Endodermal cell (in vitro differentiated cells): ENCODE results near the gene NCR3LG1. TPM values are rescaled to one million over a fixed set of nuclear protein-coding genes. Genes with fewer than 3 reads are reported as not detected.

Experiments used
- DNase-seq: peaks from one replicate; pipeline ENCODE4 v3.0.0-alpha.2; 2017
- H3K27ac ChIP-seq: 2 replicates; pipeline ENCODE4 v1.5.1; 2013; ENCODE audit warnings: mild to moderate bottlenecking, low read depth, low read length, moderate library complexity
- H3K27me3 ChIP-seq: 2 replicates; pipeline ENCODE4 v1.6.1; 2013; ENCODE audit warnings: mild to moderate bottlenecking, low read length, moderate library complexity; ENCODE audit not compliant: insufficient read depth, control insufficient read depth, poor library complexity, severe bottlenecking
- H3K36me3 ChIP-seq: 2 replicates; pipeline ENCODE4 v1.7.0; 2013; ENCODE audit warnings: mild to moderate bottlenecking, low read length, moderate library complexity; ENCODE audit not compliant: control insufficient read depth, insufficient read depth
- H3K4me1 ChIP-seq: one replicate; pipeline ENCODE4 v1.7.0; 2013; ENCODE audit warnings: low read length; ENCODE audit not compliant: control insufficient read depth, insufficient read depth
- H3K4me3 ChIP-seq: 2 replicates; pipeline ENCODE4 v1.5.1; 2013; ENCODE audit warnings: mild to moderate bottlenecking, low read length, moderate library complexity
- H3K9ac ChIP-seq: 2 replicates; pipeline ENCODE4 v1.6.1; 2013; ENCODE audit warnings: mild to moderate bottlenecking, low read length, moderate library complexity; ENCODE audit not compliant: poor library complexity, severe bottlenecking; ENCODE audit errors: extremely low read depth
- H3K9me3 ChIP-seq: 2 replicates; pipeline ENCODE4 v1.6.1; 2013; ENCODE audit warnings: mild to moderate bottlenecking, low read length, moderate library complexity; ENCODE audit not compliant: control insufficient read depth
- H3K27ac Mint-ChIP-seq: 2 replicates; pipeline ENCODE4 v1.8.0; 2020; ENCODE audit warnings: mixed read lengths
- H3K27me3 Mint-ChIP-seq: 2 replicates; pipeline ENCODE4 v1.8.0; 2021; ENCODE audit warnings: mild to moderate bottlenecking, mixed read lengths; ENCODE audit not compliant: insufficient read depth
- H3K36me3 Mint-ChIP-seq: 2 replicates; pipeline ENCODE4 v1.8.0; 2020; ENCODE audit warnings: low read depth, mixed read lengths
- H3K4me1 Mint-ChIP-seq: 2 replicates; pipeline ENCODE4 v1.8.0; 2020; ENCODE audit warnings: mixed read lengths
- H3K4me3 Mint-ChIP-seq: 2 replicates; pipeline ENCODE4 v1.8.0; 2020; ENCODE audit warnings: mild to moderate bottlenecking, moderate library complexity, mixed read lengths
- H3K9me3 Mint-ChIP-seq: 2 replicates; pipeline ENCODE4 v1.8.0; 2020; ENCODE audit warnings: mild to moderate bottlenecking, mixed read lengths
- CTCF ChIP-seq: fragments of 200-600 bp; sonication (generic); conservative IDR thresholded peaks from 2 replicates; pipeline ENCODE4 v1.5.0; 2021; ENCODE audit warnings: antibody characterized with exemption, mild to moderate bottlenecking
- WGBS, 2 experiments: methylation state at CpG; one replicate each; pipeline versions ENCODE4 v1.1.5 to v1.1.7; 2013; ENCODE audit warnings: missing lambda C conversion rate in 2 of 2, mixed read lengths in 1 of 2; ENCODE audit not compliant: insufficient coverage in 1 of 2, insufficient read length in 1 of 2; 5-methylcytosine and 5-hydroxymethylcytosine counted together
- total RNA-seq, 2 donors: library from RNA; stranded (reverse); fragmentation: NEBNext Ultra II Directional in 1 of 2; extraction: Animal tissue kit (Norgen Biotek cat#: 25700) in 1 of 2; gene quantifications; 2 replicates in 1 of 2; 3 replicates in 1 of 2; pipeline ENCODE4 v1.2.1, GENCODE V29; 2021

Gene NCR3LG1
- total RNA-seq, 2 donors from 2014 or later: 0.31 to 0.62 TPM

GRCh38 chr11:17406082-17406817 is 54.6 kb downstream of the NCR3LG1 start:
- H3K9me3 Mint-ChIP-seq: no peaks in the 10 kb centered on the region

GRCh38 chr11:17406818-17407149 is 55.2 kb downstream of the NCR3LG1 start:
- Mint-ChIP-seq H3K27me3 (peaks cover 13% of the 10 kb centered on the region), H3K4me1 (no peaks in the 10 kb centered on the region), H3K27ac (no peak overlapping the region), H3K9me3 (no peaks in the 10 kb centered on the region), H3K36me3 (no peaks in the 10 kb centered on the region), H3K4me3 (no peak overlapping the region)
- no peaks in the 10 kb centered on the region for H3K27me3 ChIP-seq
- DNase-seq: no peak
- 86 to 94% methylated on average over 12 to 13 of the region's 13 CpGs for WGBS, 2 experiments
- no peaks in the 10 kb centered on the region for H3K36me3 ChIP-seq
- TF ChIP-seq CTCF: no peak
- no peaks in the 10 kb centered on the region for H3K4me1 ChIP-seq
- no peaks in the 10 kb centered on the region for H3K9me3 ChIP-seq
- H3K9ac ChIP-seq: no peak overlapping the region
- no peak overlapping the region for H3K27ac ChIP-seq
- no peak overlapping the region for H3K4me3 ChIP-seq

More at GRCh38 chr11:17406082-17406817, 54.6 kb downstream of the NCR3LG1 start:
- WGBS, 2 experiments: 92 to 93% methylated on average over 4 to 8 of the region's 8 CpGs
- Histone ChIP-seq H3K9me3 (no peaks in the 10 kb centered on the region), H3K4me3 (no peak overlapping the region), H3K36me3 (no peaks in the 10 kb centered on the region), H3K9ac (no peak overlapping the region), H3K4me1 (no peaks in the 10 kb centered on the region), H3K27ac (no peak overlapping the region), H3K27me3 (no peaks in the 10 kb centered on the region)
- H3K27ac Mint-ChIP-seq: no peak overlapping the region
- no peak overlapping the region for H3K4me3 Mint-ChIP-seq
- no peak for DNase-seq
- peaks cover 9% of the 10 kb centered on the region for H3K27me3 Mint-ChIP-seq
- TF ChIP-seq CTCF: no peak
- H3K36me3 Mint-ChIP-seq: no peaks in the 10 kb centered on the region
- no peaks in the 10 kb centered on the region for H3K4me1 Mint-ChIP-seq

- H3K36me3 Mint-ChIP-seq: no peaks in the 10 kb centered on the region
- WGBS, 2 experiments: 92% methylated on average over 2 of the region's 2 CpGs; no CpG with 5 or more reads in 1 of the 2 experiments
- Histone ChIP-seq H3K27ac (no peak overlapping the region), H3K4me1 (no peaks in the 10 kb centered on the region), H3K9me3 (no peaks in the 10 kb centered on the region), H3K4me3 (no peak overlapping the region), H3K36me3 (no peaks in the 10 kb centered on the region), H3K27me3 (no peaks in the 10 kb centered on the region), H3K9ac (no peak overlapping the region)
- no peaks in the 10 kb centered on the region for H3K9me3 Mint-ChIP-seq
- no peak for TF ChIP-seq CTCF
- no peak overlapping the region for H3K27ac Mint-ChIP-seq
- H3K4me3 Mint-ChIP-seq: no peak overlapping the region
- no peak for DNase-seq
- peaks cover under 1% of the 10 kb centered on the region for H3K4me1 Mint-ChIP-seq
- peaks cover 13% of the 10 kb centered on the region for H3K27me3 Mint-ChIP-seq
These were observed 56.0 kb downstream of the NCR3LG1 start for GRCh38 chr11:17407575-17407974.
